Measurements from ENCODE around the gene KRT24.

DNA sequence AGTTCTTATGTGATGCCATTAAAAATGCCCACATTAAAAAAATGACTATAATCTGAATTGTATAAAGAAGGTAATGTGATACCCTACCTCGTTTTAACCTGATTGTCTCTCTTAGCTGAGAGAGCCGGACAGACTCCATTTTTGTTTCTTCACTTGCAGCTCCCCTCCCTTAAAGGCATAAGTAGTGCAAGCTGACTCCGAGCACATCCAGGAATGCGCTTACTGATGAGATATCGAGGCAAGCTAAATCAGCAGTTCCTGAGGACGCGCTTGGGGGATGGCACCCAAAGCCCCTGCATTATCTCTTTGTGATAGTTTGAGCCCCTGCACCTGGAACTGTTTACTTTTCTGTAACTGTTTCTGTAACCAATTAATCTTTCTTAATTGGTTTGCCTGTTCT, 6.3 kb downstream of the KRT24 start:
- TF ChIP-seq POLR2A (IDR thresholded peaks at IDR 0.05): no peak
- TF ChIP-seq CTCF (IDR thresholded peaks at IDR 0.05 in 4 of 5, conservative IDR thresholded peaks at IDR 0.05 in 1 of 5): no peak
